ENCODE results near the gene ZNF768. TPM values are rescaled to one million over a fixed set of nuclear protein-coding genes. Genes with fewer than 3 reads are reported as not detected.

Gene ZNF768
- total RNA-seq, 2 donors from 2014 or later: 25.0 to 36.3 TPM

DNA sequence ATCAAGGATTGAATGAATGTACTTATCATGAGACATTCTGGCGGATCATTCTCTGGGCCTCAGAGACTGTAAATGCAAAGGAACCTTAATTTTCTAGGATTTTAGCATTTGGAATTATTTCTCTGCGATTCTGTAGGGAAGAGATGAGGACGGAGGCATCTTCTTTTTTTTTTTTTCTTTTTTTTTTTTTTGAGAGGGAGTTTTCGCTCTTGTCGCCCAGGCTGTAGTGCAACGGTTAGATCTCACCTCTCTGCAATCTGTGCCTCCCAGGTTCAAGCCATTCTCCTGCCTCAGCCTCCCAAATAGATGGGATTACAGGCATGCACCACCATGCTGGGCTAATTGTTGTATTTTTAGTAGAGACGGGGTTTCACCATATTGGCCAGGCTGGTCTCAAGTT, 51.7 kb downstream of the ZNF768 start:
- DNase-seq (ENCODE audit: low spot score) (no peak), ATAC-seq (ENCODE audit: insufficient number of reproducible peaks, low FRiP score, low read depth) (no peak)
- no peak overlapping the region for H3K4me3 ChIP-seq
- TF ChIP-seq, protein P1, sequence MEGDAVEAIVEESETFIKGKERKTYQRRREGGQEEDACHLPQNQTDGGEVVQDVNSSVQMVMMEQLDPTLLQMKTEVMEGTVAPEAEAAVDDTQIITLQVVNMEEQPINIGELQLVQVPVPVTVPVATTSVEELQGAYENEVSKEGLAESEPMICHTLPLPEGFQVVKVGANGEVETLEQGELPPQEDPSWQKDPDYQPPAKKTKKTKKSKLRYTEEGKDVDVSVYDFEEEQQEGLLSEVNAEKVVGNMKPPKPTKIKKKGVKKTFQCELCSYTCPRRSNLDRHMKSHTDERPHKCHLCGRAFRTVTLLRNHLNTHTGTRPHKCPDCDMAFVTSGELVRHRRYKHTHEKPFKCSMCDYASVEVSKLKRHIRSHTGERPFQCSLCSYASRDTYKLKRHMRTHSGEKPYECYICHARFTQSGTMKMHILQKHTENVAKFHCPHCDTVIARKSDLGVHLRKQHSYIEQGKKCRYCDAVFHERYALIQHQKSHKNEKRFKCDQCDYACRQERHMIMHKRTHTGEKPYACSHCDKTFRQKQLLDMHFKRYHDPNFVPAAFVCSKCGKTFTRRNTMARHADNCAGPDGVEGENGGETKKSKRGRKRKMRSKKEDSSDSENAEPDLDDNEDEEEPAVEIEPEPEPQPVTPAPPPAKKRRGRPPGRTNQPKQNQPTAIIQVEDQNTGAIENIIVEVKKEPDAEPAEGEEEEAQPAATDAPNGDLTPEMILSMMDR (IDR thresholded peaks at IDR 0.05): no peak
- no peaks in the 10 kb centered on the region for H3K36me3 ChIP-seq
- no peaks in the 10 kb centered on the region for H3K27me3 ChIP-seq (replicated peaks; ENCODE audit: insufficient read depth)
- no peaks in the 10 kb centered on the region for H3K9me3 ChIP-seq
- H3K27ac ChIP-seq: no peak overlapping the region
- H3K4me1 ChIP-seq (ENCODE audit: control insufficient read depth in 1 of 2, low read depth in 2 of 2): peaks cover 2% of the 10 kb centered on the region in 2 donors

DNA sequence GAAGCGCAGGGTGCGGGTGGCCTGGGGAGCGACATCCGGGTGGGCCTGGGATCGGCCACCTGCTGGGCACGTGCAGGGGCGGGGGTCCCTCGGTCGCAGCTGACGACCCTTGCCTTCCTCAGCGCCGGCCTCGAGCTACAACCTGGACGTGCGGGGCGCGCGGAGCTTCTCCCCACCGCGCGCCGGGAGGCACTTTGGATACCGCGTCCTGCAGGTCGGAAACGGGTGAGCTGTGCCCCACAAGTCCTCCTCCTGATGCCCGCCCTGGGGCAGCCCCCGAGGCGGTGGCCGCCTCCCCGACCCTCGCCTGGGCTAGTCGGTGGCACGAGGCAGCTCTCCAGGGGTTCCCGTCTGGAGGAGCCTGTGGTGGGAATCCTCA, 52.3 kb downstream of the ZNF768 start:
- peak overlapping the region; percentile 20 for H3K4me3 ChIP-seq
- ATAC-seq (ENCODE audit: insufficient number of reproducible peaks, low FRiP score, low read depth) (no peak), DNase-seq (ENCODE audit: low spot score) (no peak)
- peaks cover 5 to 9% of the 10 kb centered on the region in 2 donors for H3K4me1 ChIP-seq (ENCODE audit: control insufficient read depth in 1 of 2, low read depth in 2 of 2)
- H3K36me3 ChIP-seq: no peaks in the 10 kb centered on the region
- TF ChIP-seq, protein P1 (IDR thresholded peaks at IDR 0.05): no peak
- no peaks in the 10 kb centered on the region for H3K27me3 ChIP-seq (replicated peaks; ENCODE audit: insufficient read depth)
- H3K9me3 ChIP-seq: no peaks in the 10 kb centered on the region
- no peak overlapping the region for H3K27ac ChIP-seq

Other genes with a start within 250 kb of the ZNF768 start
- 10 to 100 TPM; 31.4 to 52.0 TPM for gene CD2BP2, start 171.3 kb downstream of the ZNF768 start, total RNA-seq
- gene TBC1D10B, start 156.1 kb downstream of the ZNF768 start, total RNA-seq: 10 to 100 TPM; 34.5 TPM
- under 1 TPM in 1 of 2 donors, not detected in 1; 0.81 TPM for gene MYL11, start 151.8 kb downstream of the ZNF768 start, total RNA-seq
- gene SEPTIN1, start 144.0 kb downstream of the ZNF768 start, total RNA-seq: 1 to 10 TPM; 3.0 to 4.2 TPM
- gene ZNF48, start 131.1 kb downstream of the ZNF768 start, total RNA-seq: 10 to 100 TPM; 10.9 to 11.1 TPM
- gene ZNF771, start 119.0 kb downstream of the ZNF768 start, total RNA-seq: 10 to 100 TPM; 21.8 to 25.7 TPM
- 10 to 100 TPM; 16.7 to 24.0 TPM for gene DCTPP1, start 96.5 kb downstream of the ZNF768 start, total RNA-seq
- 10 to 100 TPM; 18.1 to 30.3 TPM for gene SEPHS2, start 80.7 kb downstream of the ZNF768 start, total RNA-seq
- 1 to 10 TPM; 3.2 to 5.4 TPM for gene ITGAL, start 53.8 kb downstream of the ZNF768 start, total RNA-seq
- 10 to 100 TPM; 16.8 to 18.3 TPM for gene ZNF747, start 8.3 kb upstream of the ZNF768 start, total RNA-seq
- gene ZNF764, start 31.8 kb upstream of the ZNF768 start, total RNA-seq: 1 to 10 TPM; 8.5 to 9.6 TPM
- 10 to 100 TPM in 1 of 2 donors, 1 to 10 TPM in 1; 9.2 to 24.2 TPM for gene ZNF688, start 45.1 kb upstream of the ZNF768 start, total RNA-seq
- gene ZNF785, start 59.1 kb upstream of the ZNF768 start, total RNA-seq: 10 to 100 TPM; 10.9 to 15.6 TPM
- 10 to 100 TPM in 1 of 2 donors, 1 to 10 TPM in 1; 7.4 to 17.0 TPM for gene ZNF689, start 83.8 kb upstream of the ZNF768 start, total RNA-seq
- gene PRR14, start 124.4 kb upstream of the ZNF768 start, total RNA-seq: 10 to 100 TPM; 46.1 to 57.0 TPM
- gene FBRS, start 131.9 kb upstream of the ZNF768 start, total RNA-seq: 100 to 1,000 TPM in 1 of 2 donors, 10 to 100 TPM in 1; 39.3 to 160 TPM
- gene SRCAP, start 172.6 kb upstream of the ZNF768 start, total RNA-seq: 10 to 100 TPM; 39.9 to 86.1 TPM
- 10 to 100 TPM; 25.6 to 26.4 TPM for gene PHKG2, start 221.9 kb upstream of the ZNF768 start, total RNA-seq
- 1 to 10 TPM in 1 of 2 donors, under 1 TPM in 1; 0.27 to 1.2 TPM for gene CFAP119, start 235.5 kb upstream of the ZNF768 start, total RNA-seq
- gene RNF40, start 235.8 kb upstream of the ZNF768 start, total RNA-seq: 100 to 1,000 TPM; 109 to 112 TPM

Measured in thoracic aorta (tissue), 2 donors.